ENCODE results near the gene ARID1B.

Gene ARID1B

DNA sequence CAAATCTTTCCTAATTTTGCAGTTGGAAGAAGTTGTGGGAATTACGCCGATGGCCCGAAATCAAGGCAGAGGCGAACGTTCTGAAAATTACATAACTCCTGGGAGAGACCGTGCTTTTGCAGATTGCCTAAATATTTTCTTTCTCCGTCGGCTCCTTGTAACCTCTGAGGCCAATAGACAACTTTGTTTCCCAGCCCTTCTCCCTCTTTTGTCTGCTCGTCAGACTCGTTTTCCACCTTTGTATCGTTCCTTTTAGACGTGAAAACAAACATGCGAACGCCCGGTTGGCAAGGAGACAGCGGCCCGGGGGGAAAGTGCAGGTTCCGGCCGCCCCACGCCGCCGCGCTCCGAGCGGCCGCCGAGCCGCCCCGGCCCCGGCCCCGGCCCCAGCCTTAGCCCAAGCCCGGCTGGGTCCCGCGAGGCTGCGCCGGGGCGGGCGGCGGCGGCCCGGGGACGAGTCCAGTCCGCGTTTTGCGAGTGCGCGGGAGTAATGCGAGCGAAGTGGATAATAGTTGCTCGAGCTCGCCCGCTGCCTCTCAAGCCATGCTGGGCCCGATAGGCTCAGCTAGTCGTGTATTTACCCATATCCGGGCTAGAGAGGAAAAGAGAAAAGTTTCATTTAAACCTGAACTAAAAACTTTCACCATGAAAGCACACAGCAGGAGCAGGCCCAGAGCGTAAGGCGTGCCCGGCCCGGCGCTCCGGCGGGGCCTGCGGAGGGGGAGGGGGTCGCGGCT lies at the start of gene ARID1B:
ARID1B (plus strand) TSS at position 539 of the 737 bp plus-strand sequence. CDS start 303 bp downstream, outside the sequence.
- DNase-seq (ENCODE audit: low read depth in 2 of 2), result peak; percentile 61 to 64

GRCh38 chr6:156727715-156728385 lies 49.3 kb upstream of the ARID1B start:
- no peak for DNase-seq (ENCODE audit: low read depth in 2 of 2)

DNA sequence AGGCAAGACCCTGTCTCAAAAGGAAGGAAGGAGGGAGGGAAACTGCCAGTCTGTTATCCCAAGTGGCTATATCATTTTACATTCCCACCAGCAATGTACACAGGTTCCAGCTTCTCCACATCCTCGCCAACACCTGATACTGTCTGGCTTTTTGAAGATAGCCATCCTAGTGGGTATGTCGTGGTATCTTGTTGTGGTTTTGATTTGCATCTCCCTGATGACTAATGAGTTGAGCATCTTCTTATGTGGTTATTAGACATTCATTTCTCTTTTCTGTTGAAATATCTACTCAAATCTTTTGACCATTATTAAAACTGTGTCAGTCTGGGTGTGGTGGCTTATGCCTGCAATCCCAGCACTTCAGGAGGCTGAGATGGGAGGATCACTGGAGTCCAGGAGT lies 47.9 kb upstream of the ARID1B start:
- no peak for DNase-seq (ENCODE audit: low read depth in 2 of 2)

GRCh38 chr6:156731396-156731795 lies 45.8 kb upstream of the ARID1B start:
- no peak for DNase-seq (ENCODE audit: low read depth in 2 of 2)

- DNase-seq (ENCODE audit: low read depth in 2 of 2), result no peak
Observed at GRCh38 chr6:156735751-156736150, 41.4 kb upstream of the ARID1B start.

DNA sequence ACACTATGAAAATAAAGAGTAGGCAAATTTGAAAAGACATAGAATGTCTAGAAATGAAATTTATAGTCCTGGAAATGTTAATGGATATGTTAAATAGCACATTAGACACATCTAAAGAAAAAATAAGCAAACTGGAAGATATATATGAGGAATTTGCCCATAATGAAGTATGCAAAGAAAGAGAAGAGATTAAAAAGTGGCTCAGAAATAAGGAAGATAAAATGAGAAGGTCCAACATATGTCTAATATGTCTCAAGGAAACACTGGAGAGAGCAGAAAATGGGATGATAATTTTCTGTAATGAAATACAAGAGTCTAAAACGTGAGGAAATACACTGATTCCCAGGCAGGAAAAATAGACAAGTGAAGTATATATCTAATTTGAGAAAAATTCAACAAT lies 36.6 kb upstream of the ARID1B start:
- no peak for DNase-seq (ENCODE audit: low read depth in 2 of 2)

GRCh38 chr6:156741287-156742073 lies 35.7 kb upstream of the ARID1B start:
- no peak for DNase-seq (ENCODE audit: low read depth in 2 of 2)

DNA sequence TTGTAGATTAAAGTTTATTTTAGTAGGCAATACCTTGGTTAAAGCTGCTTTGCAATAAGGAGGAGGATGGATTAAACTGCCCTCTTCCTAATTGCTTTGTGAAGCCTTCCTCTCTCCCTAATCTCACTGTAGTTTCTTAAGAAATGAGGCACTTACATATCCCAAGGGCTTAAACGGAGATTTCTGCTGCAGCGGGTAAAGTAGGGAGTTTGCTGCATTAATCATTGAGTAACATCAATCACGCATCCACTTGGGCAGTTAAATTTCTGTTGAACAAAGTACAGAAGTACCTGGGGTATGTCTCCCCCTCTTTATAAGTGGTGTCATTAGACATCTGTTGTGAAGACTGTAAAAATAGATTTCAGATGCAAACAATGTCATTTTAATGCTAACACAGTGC lies 29.5 kb upstream of the ARID1B start:
- DNase-seq (ENCODE audit: low read depth in 2 of 2), result no peak

GRCh38 chr6:156748504-156748903 lies 28.7 kb upstream of the ARID1B start:
- DNase-seq (ENCODE audit: low read depth in 2 of 2), result no peak

DNA sequence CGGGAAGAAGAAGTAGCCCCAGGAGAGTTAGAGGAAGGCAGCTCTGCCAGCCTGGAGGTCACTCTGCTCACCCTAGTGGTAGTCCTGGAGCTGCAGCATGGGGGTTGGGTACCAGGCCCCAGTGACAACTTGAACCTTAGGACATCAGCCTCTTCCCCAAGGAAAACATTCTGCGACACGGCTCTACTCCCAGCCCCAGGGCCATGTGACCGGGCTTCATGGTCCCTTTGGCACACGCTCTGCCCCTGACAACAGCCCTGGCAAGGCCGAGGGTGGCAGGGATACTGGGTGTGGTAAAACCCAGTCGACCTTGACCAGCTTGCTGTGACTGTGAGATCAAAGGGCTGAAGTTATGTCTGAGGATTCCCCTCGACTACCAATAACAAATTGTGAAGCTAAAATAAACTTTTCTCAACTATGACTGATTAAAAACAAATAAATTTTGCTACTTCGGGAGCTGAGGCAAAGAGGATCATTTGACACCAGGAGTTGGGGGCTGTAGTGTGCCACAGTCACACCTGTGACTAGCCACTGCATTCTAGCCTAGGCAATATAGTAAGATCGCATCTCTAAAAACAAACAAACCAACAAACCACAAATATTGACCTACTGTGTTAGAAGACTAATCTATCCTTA lies 24.4 kb upstream of the ARID1B start:
- no peak for DNase-seq (ENCODE audit: low read depth in 2 of 2)

DNA sequence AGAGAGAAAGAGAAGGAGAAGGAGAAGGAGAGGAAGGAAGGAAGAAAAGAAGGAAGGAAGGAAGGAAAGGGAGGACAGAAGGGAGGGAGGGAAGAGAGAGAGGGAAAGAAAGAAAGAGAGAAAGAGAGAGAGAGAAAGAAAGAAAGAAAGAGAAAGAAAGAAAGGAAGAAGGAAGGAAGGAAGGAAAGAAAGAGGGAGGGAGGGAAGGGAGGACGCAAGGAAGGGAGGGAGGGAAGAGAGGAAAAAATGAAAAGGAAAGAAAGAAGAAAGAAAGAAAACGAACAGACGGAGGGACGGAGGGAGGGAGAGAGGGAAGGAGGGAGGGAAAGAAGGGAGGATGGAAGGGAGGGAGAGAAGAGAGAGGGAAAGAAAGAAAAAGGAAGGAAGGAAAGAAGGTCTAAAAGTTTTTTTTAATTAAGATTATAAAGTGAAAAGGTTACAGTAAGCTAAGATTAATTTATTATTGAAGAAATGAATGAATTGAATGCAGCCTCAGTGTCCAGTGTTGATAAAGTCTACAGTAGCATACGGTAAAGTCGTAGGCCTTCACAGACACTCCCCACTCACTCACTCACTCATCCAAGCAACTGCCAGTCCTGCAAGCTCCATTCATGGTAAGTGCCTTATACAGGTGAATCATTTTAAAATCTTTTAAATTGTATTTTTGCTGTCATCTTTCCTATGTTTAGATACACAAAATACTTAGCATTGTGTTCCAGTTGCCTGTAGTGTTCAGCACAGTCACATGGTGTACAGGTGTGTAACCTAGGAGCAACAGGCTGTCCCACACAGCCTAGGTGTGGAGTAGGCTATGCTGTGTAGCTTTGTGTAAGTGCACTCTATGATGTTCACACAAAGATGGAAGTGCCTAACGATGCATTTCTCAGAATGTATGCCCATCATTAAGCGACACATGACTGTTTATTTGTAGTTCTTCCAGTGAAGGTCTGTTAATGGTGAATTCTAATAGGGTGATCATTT lies 20.3 kb upstream of the ARID1B start:
- DNase-seq (ENCODE audit: low read depth in 2 of 2), result no peak

- no peak for DNase-seq (ENCODE audit: low read depth in 2 of 2)
Observed at GRCh38 chr6:156757849-156758248, 19.3 kb upstream of the ARID1B start.

DNA sequence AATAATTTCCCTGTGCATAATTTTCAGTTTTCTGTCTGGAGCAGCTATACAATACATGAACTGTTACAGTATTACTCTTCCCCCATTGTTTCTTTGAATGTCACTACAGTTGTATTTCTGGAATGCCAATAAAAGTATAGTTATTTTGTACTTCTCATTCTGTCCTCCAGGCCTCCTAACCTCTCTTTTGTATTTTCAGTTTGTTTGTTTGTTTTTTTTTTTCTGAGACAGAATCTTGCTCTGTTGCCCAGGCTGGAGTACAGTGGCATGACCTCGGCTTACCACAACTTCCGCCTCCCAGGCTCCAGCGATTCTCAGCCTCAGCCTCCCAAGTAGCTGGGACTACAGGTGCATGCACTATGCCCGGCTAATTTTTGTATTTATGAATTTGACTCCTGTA lies 16.8 kb upstream of the ARID1B start:
- no peak for DNase-seq (ENCODE audit: low read depth in 2 of 2)

DNA sequence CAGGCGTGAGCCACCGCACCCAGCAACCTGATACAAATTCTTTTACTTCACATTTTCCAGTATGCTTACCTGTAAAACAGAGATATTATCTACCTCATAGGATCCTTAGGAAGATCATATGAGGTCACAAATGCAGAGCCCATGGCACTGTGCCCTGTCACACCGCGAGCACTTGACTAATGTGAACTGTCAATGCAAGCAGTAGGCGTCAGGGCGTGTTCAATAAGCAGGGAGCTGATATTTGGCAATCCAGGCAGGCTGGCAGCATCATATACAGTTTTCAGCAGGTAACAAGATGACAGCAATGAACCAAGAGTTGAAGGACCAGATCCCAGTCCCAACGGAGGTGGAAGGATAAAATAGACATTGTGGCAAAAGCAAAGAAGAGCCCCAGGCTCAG lies 14.6 kb upstream of the ARID1B start:
- no peak for DNase-seq (ENCODE audit: low read depth in 2 of 2)

DNA sequence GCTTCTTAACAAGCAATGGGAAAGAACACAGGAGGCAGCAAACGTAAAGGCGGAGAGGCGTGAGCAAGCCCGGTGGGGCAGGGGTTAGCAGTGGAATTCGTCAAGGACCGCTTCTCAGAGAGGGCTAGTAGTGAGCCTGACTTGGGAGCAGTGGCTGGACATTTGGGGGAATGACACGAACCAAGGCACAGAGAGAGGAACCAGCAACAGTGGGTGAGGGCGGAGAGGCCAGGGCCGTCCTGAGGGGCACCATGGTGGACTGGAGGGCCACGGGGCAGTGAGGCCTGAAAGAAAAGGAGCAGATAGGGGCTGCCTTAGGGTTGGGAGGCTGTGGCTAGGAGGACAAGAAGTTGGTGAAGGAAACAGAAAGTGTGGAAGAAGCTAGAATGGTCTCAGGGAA lies 12.1 kb upstream of the ARID1B start:
- DNase-seq (ENCODE audit: low read depth in 2 of 2), result no peak

DNA sequence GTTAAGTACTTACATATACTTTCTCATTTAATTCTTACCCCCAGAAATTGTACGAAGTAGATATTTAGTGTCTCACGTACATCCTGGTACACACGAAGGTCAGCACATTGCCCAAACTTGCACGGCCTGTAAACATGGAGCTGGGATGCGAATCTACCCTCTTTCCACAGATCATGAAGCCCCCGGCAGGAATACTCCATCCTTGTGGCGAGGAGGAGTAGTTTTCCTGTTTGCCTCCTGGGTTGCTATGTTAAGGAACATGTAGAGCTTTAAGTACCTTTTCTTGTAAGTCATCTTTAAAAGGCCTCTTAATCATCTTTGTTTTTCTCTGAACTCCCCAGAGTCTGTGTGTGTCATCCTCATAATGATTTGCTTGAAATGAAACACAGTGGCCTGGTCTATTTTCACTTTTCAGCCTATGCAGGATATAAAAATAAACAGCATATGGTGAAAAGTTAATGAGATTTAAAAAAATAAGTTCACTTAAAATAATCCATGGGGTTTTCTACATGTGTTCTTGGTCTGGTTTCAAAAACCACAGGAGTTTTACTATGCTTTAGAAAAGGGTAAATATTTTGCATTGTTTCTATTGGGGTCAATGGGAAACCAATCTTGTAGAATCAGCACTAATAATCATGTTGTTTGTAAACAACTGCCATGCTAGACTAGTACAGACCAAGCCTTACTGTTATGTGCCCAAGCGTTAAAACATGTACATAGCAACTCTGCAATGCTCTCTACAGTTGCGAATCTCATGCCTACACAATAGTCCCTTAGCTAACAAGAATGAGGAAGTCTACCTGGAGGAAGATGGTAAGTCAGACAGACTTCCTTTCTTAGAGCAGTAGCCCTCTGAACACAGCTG lies 9.3 kb upstream of the ARID1B start:
- no peak for DNase-seq (ENCODE audit: low read depth in 2 of 2)

GRCh38 chr6:156771047-156771446 lies 6.1 kb upstream of the ARID1B start:
- no peak for DNase-seq (ENCODE audit: low read depth in 2 of 2)

- DNase-seq (ENCODE audit: low read depth in 2 of 2), result no peak
Observed at GRCh38 chr6:156771761-156772160, 5.4 kb upstream of the ARID1B start.

- no peak for DNase-seq (ENCODE audit: low read depth in 2 of 2)
Observed at GRCh38 chr6:156773476-156773875, 3.7 kb upstream of the ARID1B start.

Measured in activated CD8-positive, alpha-beta memory T cell treated with anti-CD3 and anti-CD28 coated beads for 4 hours (primary cell).